GM23248 (cell line): ENCODE measurements around the gene SLC7A11. TPM values are rescaled to one million over a fixed set of nuclear protein-coding genes. Genes with fewer than 3 reads are reported as not detected.

ENCODE experiments used
- DNase-seq: peaks from one replicate; pipeline ENCODE4 v3.0.0-alpha.2; 2015
- H2AFZ ChIP-seq: fragments of 200-600 bp; sonication (generic); 2 replicates; pipeline ENCODE4 v1.6.1; 2016; ENCODE audit warnings: antibody characterized with exemption
- H3F3A ChIP-seq: fragments of 200-600 bp; sonication (generic); 2 replicates; pipeline ENCODE4 v1.6.1; 2016; ENCODE audit warnings: mild to moderate bottlenecking, antibody characterized with exemption, mixed run types; ENCODE audit not compliant: insufficient read depth
- H3K27ac ChIP-seq: fragments of 200-600 bp; sonication (generic); 2 replicates; pipeline ENCODE4 v1.5.1; 2016; ENCODE audit warnings: mild to moderate bottlenecking
- H3K27me3 ChIP-seq: fragments of 200-600 bp; sonication (generic); replicated peaks from 2 replicates; pipeline ENCODE4 v1.6.1; 2016; ENCODE audit warnings: mild to moderate bottlenecking; ENCODE audit not compliant: insufficient read depth
- H3K36me3 ChIP-seq: fragments of 200-600 bp; sonication (generic); 2 replicates; pipeline ENCODE4 v1.6.1; 2016; ENCODE audit warnings: low read depth, mild to moderate bottlenecking
- H3K4me1 ChIP-seq: fragments of 200-600 bp; sonication (generic); 2 replicates; pipeline ENCODE4 v1.6.1; 2016; ENCODE audit warnings: mild to moderate bottlenecking; ENCODE audit not compliant: insufficient read depth
- H3K4me2 ChIP-seq: fragments of 200-600 bp; sonication (generic); one replicate; pipeline ENCODE4 v1.6.1; 2016; ENCODE audit warnings: mild to moderate bottlenecking; ENCODE audit not compliant: unreplicated experiment
- H3K4me3 ChIP-seq: fragments of 200-600 bp; sonication (generic); 2 replicates; pipeline ENCODE4 v1.5.1; 2016; ENCODE audit warnings: mild to moderate bottlenecking
- H3K79me2 ChIP-seq: fragments of 200-600 bp; sonication (generic); 2 replicates; pipeline ENCODE4 v1.6.1; 2016; ENCODE audit warnings: mild to moderate bottlenecking; ENCODE audit not compliant: insufficient read depth
- H3K9ac ChIP-seq: fragments of 200-600 bp; sonication (generic); 2 replicates; pipeline ENCODE4 v1.6.1; 2016; ENCODE audit warnings: mild to moderate bottlenecking
- H3K9me2 ChIP-seq: fragments of 200-600 bp; sonication (generic); 2 replicates; pipeline ENCODE4 v1.6.1; 2016; ENCODE audit warnings: mixed run types, mild to moderate bottlenecking, moderate library complexity; ENCODE audit not compliant: insufficient read depth
- H3K9me3 ChIP-seq: fragments of 200-600 bp; sonication (generic); one replicate; pipeline ENCODE4 v1.6.1; 2017; ENCODE audit warnings: low read depth
- H4K20me1 ChIP-seq: fragments of 200-600 bp; sonication (generic); 2 replicates; pipeline ENCODE4 v1.6.0; 2016; ENCODE audit not compliant: insufficient read depth
- EZH2 ChIP-seq: fragments of 200-600 bp; sonication (generic); IDR thresholded peaks from 2 replicates; pipeline ENCODE4 v1.6.1; 2018; ENCODE audit warnings: antibody characterized with exemption, mild to moderate bottlenecking; ENCODE audit not compliant: insufficient read depth, poor library complexity, severe bottlenecking
- EZH2phosphoT487 ChIP-seq: fragments of 200-600 bp; sonication (generic); IDR thresholded peaks from 2 replicates; pipeline ENCODE4 v1.6.1; 2018; ENCODE audit warnings: antibody characterized with exemption, moderate library complexity, mild to moderate bottlenecking, low read depth; ENCODE audit not compliant: insufficient read depth
- WGBS, 2 experiments: methylation state at CpG; one replicate each; pipeline ENCODE4 v1.1.6; 2015 to 2017; ENCODE audit warnings: low lambda C conversion rate in 2 of 2, low coverage in 1 of 2; ENCODE audit errors: missing lambda C conversion rate in 2 of 2; 5-methylcytosine and 5-hydroxymethylcytosine counted together
- in situ Hi-C: fragments of 300-500 bp; cut with MboI; formaldehyde crosslinking; loops from 2 replicates; pipeline ENCODE4 v1.15.0; 2020
- polyA plus RNA-seq: library from polyadenylated mRNA; unstranded; fragments of >200 nt; fragmentation: Nextera tagmentation; extraction: Ambion mirVana; gene quantifications from 2 replicates; pipeline ENCODE4 v1.2.1, GENCODE V29; 2016
- total RNA-seq: library from RNA; depleted of rRNA; stranded (reverse); fragments of >200 nt; shearing (Covaris generic); gene quantifications from 2 replicates; pipeline ENCODE4 v1.2.3, GENCODE V29; 2014

Gene SLC7A11
- total and polyA plus RNA-seq, 2 experiments from 2014 or later, result 19.6 to 72.3 TPM

- Histone ChIP-seq H4K20me1 (no peaks in the 10 kb centered on the region), H3K4me2 (no peak overlapping the region), H3K27me3 (no peaks in the 10 kb centered on the region), H3K9ac (no peak overlapping the region), H3K9me2 (no peaks in the 10 kb centered on the region), H3K27ac (no peak overlapping the region), H3K79me2 (no peaks in the 10 kb centered on the region), H2AFZ (no peak overlapping the region), H3K4me3 (no peak overlapping the region), H3K4me1 (peaks cover 9% of the 10 kb centered on the region), H3K9me3 (no peaks in the 10 kb centered on the region), H3K36me3 (no peaks in the 10 kb centered on the region), H3F3A (peaks cover 8% of the 10 kb centered on the region; the same call in 1 of the 2 replicates)
- TF ChIP-seq EZH2phosphoT487 (no peak), EZH2 (no peak)
- DNase-seq, result no peak
- in situ Hi-C loops, result no loop called here
Observed at GRCh38 chr4:138267835-138268234, 25.7 kb upstream of the SLC7A11 start.

GRCh38 chr4:138266948-138267347 lies 24.8 kb upstream of the SLC7A11 start:
- Histone ChIP-seq H3K27ac (no peak overlapping the region), H3K4me3 (no peak overlapping the region), H3K79me2 (no peaks in the 10 kb centered on the region), H3K9ac (no peak overlapping the region), H2AFZ (no peak overlapping the region), H3K9me3 (no peaks in the 10 kb centered on the region), H3K4me2 (no peak overlapping the region), H3K4me1 (peaks cover 9% of the 10 kb centered on the region), H3F3A (peaks cover 8% of the 10 kb centered on the region; the same call in 1 of the 2 replicates), H3K27me3 (no peaks in the 10 kb centered on the region), H3K36me3 (no peaks in the 10 kb centered on the region), H4K20me1 (no peaks in the 10 kb centered on the region), H3K9me2 (no peaks in the 10 kb centered on the region)
- no peak for DNase-seq
- in situ Hi-C loops, result no loop called here
- WGBS, 2 experiments, result 86 to 87% methylated on average over 5 of the region's 5 CpGs
- no peak for TF ChIP-seq EZH2phosphoT487
- TF ChIP-seq EZH2, result no peak

GRCh38 chr4:138263247-138263816 lies 21.2 kb upstream of the SLC7A11 start:
- WGBS, 2 experiments, result 43 to 48% methylated on average over 3 of the region's 3 CpGs
- in situ Hi-C loops, result no loop called here

GRCh38 chr4:138262469-138262868 lies 20.3 kb upstream of the SLC7A11 start:
- TF ChIP-seq EZH2phosphoT487 (no peak), EZH2 (no peak)
- Histone ChIP-seq H3K9me3 (no peaks in the 10 kb centered on the region), H3K27me3 (no peaks in the 10 kb centered on the region), H3K4me3 (no peak overlapping the region), H3K4me2 (no peak overlapping the region), H3K4me1 (peaks cover 16% of the 10 kb centered on the region), H3K79me2 (no peaks in the 10 kb centered on the region), H3K27ac (no peak overlapping the region), H4K20me1 (no peaks in the 10 kb centered on the region), H3K9me2 (no peaks in the 10 kb centered on the region; the same call in 1 of the 2 replicates), H2AFZ (no peak overlapping the region), H3K36me3 (no peaks in the 10 kb centered on the region), H3K9ac (no peak overlapping the region), H3F3A (peaks cover 11% of the 10 kb centered on the region; the same call in 1 of the 2 replicates)
- in situ Hi-C loops, result no loop called here
- 91% methylated on average over 3 of the region's 3 CpGs for WGBS, 2 experiments
- no peak for DNase-seq

More at GRCh38 chr4:138263247-138263816, 21.2 kb upstream of the SLC7A11 start:
- no peak for TF ChIP-seq EZH2
- TF ChIP-seq EZH2phosphoT487, result no peak
- Histone ChIP-seq H3K27me3 (no peaks in the 10 kb centered on the region), H3K4me1 (peaks cover 16% of the 10 kb centered on the region), H3F3A (peaks cover 11% of the 10 kb centered on the region; the same call in 1 of the 2 replicates), H3K9me3 (no peaks in the 10 kb centered on the region), H2AFZ (no peak overlapping the region), H3K79me2 (no peaks in the 10 kb centered on the region), H4K20me1 (no peaks in the 10 kb centered on the region), H3K27ac (no peak overlapping the region), H3K4me2 (no peak overlapping the region), H3K9ac (no peak overlapping the region), H3K36me3 (no peaks in the 10 kb centered on the region), H3K4me3 (no peak overlapping the region), H3K9me2 (no peaks in the 10 kb centered on the region; the same call in 1 of the 2 replicates)
- DNase-seq, result peak; percentile 48

DNA sequence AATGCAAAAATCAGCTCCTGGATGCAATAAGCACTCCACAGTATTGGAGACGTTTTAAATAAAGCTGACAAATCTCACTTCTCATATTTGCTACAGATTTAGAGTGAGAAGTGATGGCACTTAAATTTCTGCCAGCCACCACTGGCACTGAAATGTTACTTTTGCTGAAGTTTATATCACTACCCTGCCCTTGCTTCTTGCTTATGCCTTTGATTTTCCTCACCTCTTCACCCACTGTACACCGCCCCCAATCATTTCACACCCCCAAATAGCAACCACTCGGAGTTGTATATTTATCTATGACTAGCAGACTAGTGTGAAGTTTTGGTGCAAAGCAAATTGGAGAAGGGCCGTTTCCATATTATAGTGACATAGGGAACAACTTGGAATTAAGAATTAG lies 19.9 kb upstream of the SLC7A11 start:
- Histone ChIP-seq H3K4me3 (no peak overlapping the region), H3K36me3 (no peaks in the 10 kb centered on the region), H4K20me1 (no peaks in the 10 kb centered on the region), H3F3A (peaks cover 11% of the 10 kb centered on the region; the same call in 1 of the 2 replicates), H2AFZ (no peak overlapping the region), H3K9me3 (no peaks in the 10 kb centered on the region), H3K4me2 (no peak overlapping the region), H3K27me3 (no peaks in the 10 kb centered on the region), H3K4me1 (peaks cover 16% of the 10 kb centered on the region), H3K79me2 (no peaks in the 10 kb centered on the region), H3K9ac (no peak overlapping the region), H3K9me2 (no peaks in the 10 kb centered on the region; the same call in 1 of the 2 replicates), H3K27ac (no peak overlapping the region)
- TF ChIP-seq EZH2phosphoT487 (no peak), EZH2 (no peak)
- WGBS, 2 experiments, result 65 to 69% methylated on average over 4 of the region's 4 CpGs
- in situ Hi-C loops, result no loop called here
- DNase-seq, result no peak
